BE2C (cell line): Measurements from ENCODE around the gene SENP1.

ENCODE experiments used
- DNase-seq: peaks from one replicate; pipeline ENCODE4 v3.0.0-alpha.2; 2020
- H3K27me3 ChIP-seq: fragments of 250-450 bp; sonication (Bioruptor Pico); 2 replicates; pipeline ENCODE4 v1.5.1; 2020; ENCODE audit warnings: mild to moderate bottlenecking
- H3K36me3 ChIP-seq: fragments of 250-450 bp; sonication (Bioruptor Pico); 2 replicates; pipeline ENCODE4 v1.5.1; 2020; ENCODE audit warnings: mild to moderate bottlenecking
- H3K4me1 ChIP-seq: fragments of 250-450 bp; sonication (Bioruptor Pico); 2 replicates; pipeline ENCODE4 v1.5.1; 2020
- H3K4me3 ChIP-seq: 2 replicates; pipeline ENCODE4 v1.5.1; 2011; ENCODE audit warnings: low read depth, low read length
- H3K9me3 ChIP-seq: fragments of 250-450 bp; sonication (Bioruptor Pico); 2 replicates; pipeline ENCODE4 v1.5.1; 2020
- CTCF ChIP-seq: IDR thresholded peaks from 2 replicates; pipeline ENCODE4 v1.5.1; 2012; ENCODE audit warnings: mild to moderate bottlenecking, low read depth, low read length

SENP1 gene

GRCh38 chr12:48018618-48018995 is 87.3 kb downstream of the SENP1 start:
- Histone ChIP-seq H3K9me3 (no peaks in the 10 kb centered on the region), H3K27me3 (peaks cover 27% of the 10 kb centered on the region), H3K36me3 (no peaks in the 10 kb centered on the region), H3K4me1 (no peaks in the 10 kb centered on the region), H3K4me3 (no peak overlapping the region)
- no peak for DNase-seq
- no peak for TF ChIP-seq CTCF

DNA sequence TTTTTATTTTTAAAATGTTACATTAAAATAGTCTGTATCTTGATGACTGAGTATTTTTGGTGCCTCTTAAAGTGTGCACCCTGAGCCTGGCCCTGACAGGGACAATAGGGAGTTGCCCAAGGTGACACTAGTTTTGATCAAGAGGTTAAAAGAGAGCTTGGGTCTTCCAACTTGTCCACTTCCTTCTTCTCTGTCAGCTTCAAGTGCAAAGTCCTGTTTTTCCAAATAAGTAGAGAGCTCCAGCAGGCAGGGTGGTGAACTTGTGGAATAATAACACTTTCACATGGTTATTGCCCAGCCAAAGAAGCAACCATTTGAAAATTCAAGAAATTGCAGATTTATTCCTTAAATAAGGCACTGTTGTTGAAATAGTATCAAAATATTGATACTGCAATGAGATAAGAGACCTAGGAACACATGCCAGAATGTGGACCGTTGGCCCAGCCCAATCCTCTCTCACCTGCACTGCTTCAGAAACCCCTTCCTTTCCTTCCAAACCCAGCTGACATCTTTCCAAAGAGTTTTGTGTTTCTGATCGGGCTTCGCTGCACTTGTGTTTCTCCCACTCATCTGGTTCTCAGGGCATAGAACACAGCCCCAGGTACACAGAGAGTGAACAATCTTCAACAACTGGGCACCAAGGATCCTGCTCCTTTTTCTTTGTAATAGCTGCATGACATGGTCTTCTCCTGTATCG is 87.8 kb downstream of the SENP1 start:
- Histone ChIP-seq H3K4me1 (no peaks in the 10 kb centered on the region), H3K4me3 (no peak overlapping the region), H3K9me3 (no peaks in the 10 kb centered on the region), H3K27me3 (peaks cover 27% of the 10 kb centered on the region), H3K36me3 (no peaks in the 10 kb centered on the region)
- TF ChIP-seq CTCF: no peak
- no peak for DNase-seq

- Histone ChIP-seq H3K36me3 (no peaks in the 10 kb centered on the region), H3K9me3 (no peaks in the 10 kb centered on the region), H3K4me3 (no peak overlapping the region), H3K27me3 (peaks cover 27% of the 10 kb centered on the region), H3K4me1 (no peaks in the 10 kb centered on the region)
- TF ChIP-seq CTCF: no peak
- DNase-seq: no peak
Measured at GRCh38 chr12:48017496-48017895, 88.4 kb downstream of the SENP1 start.

DNA sequence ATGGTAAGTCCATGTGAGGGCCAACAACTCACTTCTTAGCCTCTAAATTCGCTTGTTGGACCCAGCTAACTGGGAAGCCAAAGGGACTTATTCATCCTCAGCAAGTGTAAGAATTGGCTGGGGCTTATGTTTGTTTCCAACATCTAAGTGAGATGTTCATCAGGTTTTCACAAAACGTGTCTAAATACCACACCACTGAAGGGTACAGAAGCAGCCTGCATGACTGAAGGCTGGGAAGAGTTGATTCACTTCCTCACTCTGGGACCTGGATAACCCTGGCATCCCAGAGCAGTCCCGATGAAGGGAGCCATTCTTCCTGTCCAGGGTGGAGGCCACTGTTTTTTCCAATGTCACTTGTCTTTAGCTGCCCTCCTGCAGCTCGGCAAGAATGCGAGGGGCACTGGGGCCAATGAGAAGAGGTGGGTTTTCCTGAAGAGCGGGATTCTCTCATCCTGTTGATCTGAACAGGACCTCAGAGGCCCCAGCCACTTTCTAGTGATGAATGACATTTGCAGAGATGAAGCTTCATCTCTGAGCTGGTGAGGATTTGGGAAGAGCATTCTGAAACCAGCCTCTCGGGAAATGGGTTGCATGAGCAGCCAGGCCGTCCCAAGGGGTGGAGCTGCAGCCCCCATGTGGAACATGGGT is 89.4 kb downstream of the SENP1 start:
- no peaks in the 10 kb centered on the region for H3K9me3 ChIP-seq
- no peak overlapping the region for H3K4me3 ChIP-seq
- H3K27me3 ChIP-seq: peaks cover 27% of the 10 kb centered on the region
- H3K36me3 ChIP-seq: no peaks in the 10 kb centered on the region
- no peak for DNase-seq
- TF ChIP-seq CTCF: no peak
- H3K4me1 ChIP-seq: no peaks in the 10 kb centered on the region

DNA sequence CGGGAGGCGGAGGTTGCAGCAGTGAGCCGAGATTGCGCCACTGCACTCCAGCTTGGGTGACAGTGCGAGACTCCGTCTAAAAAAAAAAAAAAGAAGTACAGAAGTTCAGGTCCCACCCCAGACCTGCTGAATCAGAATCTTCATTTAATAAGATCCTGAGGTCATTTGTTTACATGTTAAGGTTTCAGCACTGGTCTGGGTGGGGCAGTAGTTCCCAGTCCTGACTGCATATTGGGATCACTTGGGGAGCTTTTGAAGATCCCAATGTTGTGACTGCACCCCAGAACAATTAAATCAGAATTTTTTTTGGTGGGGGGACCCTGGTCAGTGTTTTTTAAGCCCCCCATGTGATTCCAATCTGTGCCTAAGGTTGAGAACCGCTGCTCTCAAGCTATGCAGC is 89.9 kb downstream of the SENP1 start:
- no peak for TF ChIP-seq CTCF
- Histone ChIP-seq H3K9me3 (no peaks in the 10 kb centered on the region), H3K36me3 (no peaks in the 10 kb centered on the region), H3K4me1 (no peaks in the 10 kb centered on the region), H3K4me3 (no peak overlapping the region), H3K27me3 (peaks cover 27% of the 10 kb centered on the region)
- DNase-seq: no peak

DNA sequence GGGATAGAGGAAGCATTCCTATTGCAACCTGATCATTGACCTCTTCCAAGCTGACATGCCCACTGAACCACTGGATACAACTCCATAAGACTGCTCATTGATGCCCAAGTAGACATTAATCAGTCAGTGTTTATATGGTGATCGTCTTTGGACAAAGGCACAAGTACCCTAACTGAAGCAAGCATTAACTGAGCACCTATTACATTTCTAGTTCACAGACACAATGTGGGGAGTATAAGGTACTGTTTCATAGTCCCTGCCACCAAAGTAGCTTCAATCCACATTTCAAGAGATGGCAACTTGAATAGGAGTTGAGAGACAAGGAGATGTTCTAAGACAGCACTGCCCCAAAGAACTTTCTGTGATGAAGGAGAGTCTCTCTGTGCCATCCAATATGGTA is 90.8 kb downstream of the SENP1 start:
- DNase-seq: no peak
- no peaks in the 10 kb centered on the region for H3K36me3 ChIP-seq
- H3K9me3 ChIP-seq: no peaks in the 10 kb centered on the region
- H3K4me3 ChIP-seq: no peak overlapping the region
- H3K4me1 ChIP-seq: no peaks in the 10 kb centered on the region
- peaks cover 27% of the 10 kb centered on the region for H3K27me3 ChIP-seq
- TF ChIP-seq CTCF: no peak
